Measurements from ENCODE around the gene SPEF1. TPM values are rescaled to one million over a fixed set of nuclear protein-coding genes. Genes with fewer than 3 reads are reported as not detected.

SPEF1 gene
- total RNA-seq, 1 experiment from 2014 or later = 0.24 TPM

DNA sequence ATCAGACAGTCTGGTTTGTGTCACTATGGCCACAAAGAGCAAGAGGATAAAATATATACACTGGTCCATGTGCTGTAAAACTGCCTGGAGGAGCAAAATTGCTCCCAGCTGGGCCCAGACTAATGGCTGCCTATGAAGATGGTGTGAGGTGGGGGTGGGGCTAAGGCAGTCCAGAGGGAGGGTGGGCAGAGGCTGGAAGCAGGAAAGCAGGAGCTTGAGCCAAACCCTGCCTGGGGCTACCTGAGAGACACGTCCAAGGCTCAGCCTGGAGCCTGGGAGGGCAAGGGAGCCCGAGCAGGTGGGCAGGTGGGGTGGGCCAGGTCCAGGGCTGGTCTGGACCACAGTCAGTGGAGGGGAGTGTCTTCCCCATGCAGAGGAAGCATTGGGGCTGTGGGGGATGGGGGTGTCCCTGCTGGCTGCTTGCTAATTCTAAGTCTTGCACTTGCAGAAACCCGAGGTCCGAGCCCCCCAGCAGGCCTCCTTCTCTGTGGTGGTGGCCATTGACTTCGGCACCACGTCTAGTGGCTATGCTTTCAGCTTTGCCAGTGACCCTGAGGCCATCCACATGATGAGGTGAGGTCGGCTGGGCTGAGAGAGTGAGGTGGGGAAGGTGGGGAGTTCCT, 39.3 kb downstream of the SPEF1 start:
- H2AFZ ChIP-seq (ENCODE audit: low read length) = no peak overlapping the region
- no peak overlapping the region for H3K23ac ChIP-seq (ENCODE audit: insufficient read length, low read depth, low read length)
- Mint-ChIP-seq H3K36me3 (ENCODE audit: insufficient read depth in 1 of 3, low read depth in 3 of 3) (no peaks in the 10 kb centered on the region), H3K9me3 (no peaks in the 10 kb centered on the region), H3K27ac (no peak overlapping the region), H3K4me1 (peaks cover 17 to 36% of the 10 kb centered on the region in 2 experiments), H3K4me3 (no peak overlapping the region; a peak in 1 of 5 replicates), H3K27me3 (ENCODE audit: low read depth) (peaks cover 23% of the 10 kb centered on the region)
- TF ChIP-seq, protein P1, sequence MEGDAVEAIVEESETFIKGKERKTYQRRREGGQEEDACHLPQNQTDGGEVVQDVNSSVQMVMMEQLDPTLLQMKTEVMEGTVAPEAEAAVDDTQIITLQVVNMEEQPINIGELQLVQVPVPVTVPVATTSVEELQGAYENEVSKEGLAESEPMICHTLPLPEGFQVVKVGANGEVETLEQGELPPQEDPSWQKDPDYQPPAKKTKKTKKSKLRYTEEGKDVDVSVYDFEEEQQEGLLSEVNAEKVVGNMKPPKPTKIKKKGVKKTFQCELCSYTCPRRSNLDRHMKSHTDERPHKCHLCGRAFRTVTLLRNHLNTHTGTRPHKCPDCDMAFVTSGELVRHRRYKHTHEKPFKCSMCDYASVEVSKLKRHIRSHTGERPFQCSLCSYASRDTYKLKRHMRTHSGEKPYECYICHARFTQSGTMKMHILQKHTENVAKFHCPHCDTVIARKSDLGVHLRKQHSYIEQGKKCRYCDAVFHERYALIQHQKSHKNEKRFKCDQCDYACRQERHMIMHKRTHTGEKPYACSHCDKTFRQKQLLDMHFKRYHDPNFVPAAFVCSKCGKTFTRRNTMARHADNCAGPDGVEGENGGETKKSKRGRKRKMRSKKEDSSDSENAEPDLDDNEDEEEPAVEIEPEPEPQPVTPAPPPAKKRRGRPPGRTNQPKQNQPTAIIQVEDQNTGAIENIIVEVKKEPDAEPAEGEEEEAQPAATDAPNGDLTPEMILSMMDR (conservative IDR thresholded peaks at IDR 0.05) = no peak
- no peak overlapping the region for H4K5ac ChIP-seq (ENCODE audit: insufficient read length, low read depth, low read length)
- H3K14ac ChIP-seq (ENCODE audit: insufficient read depth, low read length) = no peak overlapping the region; the same call in 1 of the 2 replicates
- no peak overlapping the region for H3K4ac ChIP-seq (ENCODE audit: low read depth, low read length)
- no peaks in the 10 kb centered on the region for H3K9me3 ChIP-seq (ENCODE audit: control insufficient read depth, low read depth, low read length)
- no peak overlapping the region for H3T11ph ChIP-seq (ENCODE audit: low read length)
- no peak overlapping the region for H2BK5ac ChIP-seq (ENCODE audit: insufficient read length, low read length)
- no peak overlapping the region for H2BK15ac ChIP-seq (ENCODE audit: low read depth, low read length)
- no peak overlapping the region for H4K8ac ChIP-seq (replicated peaks; ENCODE audit: insufficient read length, low read depth, low read length)
- H3K79me1 ChIP-seq (ENCODE audit: insufficient read depth, low read depth, low read length, poor library complexity, severe bottlenecking) = no peaks in the 10 kb centered on the region
- H3K23me2 ChIP-seq (ENCODE audit: insufficient read length, low read depth, low read length, poor library complexity, severe bottlenecking) = peaks cover 11% of the 10 kb centered on the region
- no peak overlapping the region for H3K56ac ChIP-seq (ENCODE audit: insufficient read length, low read depth, low read length)
- no peak overlapping the region for H2BK20ac ChIP-seq (ENCODE audit: low read depth, low read length, poor library complexity, severe bottlenecking)
- H2BK120ac ChIP-seq (ENCODE audit: low read depth, low read length, poor library complexity, severe bottlenecking) = no peak overlapping the region
- H3K4me1 ChIP-seq (ENCODE audit: insufficient read depth, low read length) = peaks cover 3% of the 10 kb centered on the region; the same call in 1 of the 2 replicates
- no peak for DNase-seq
- no peak overlapping the region for H2BK12ac ChIP-seq (ENCODE audit: insufficient read length, low read depth, low read length)
- no peaks in the 10 kb centered on the region for H3K79me2 ChIP-seq (ENCODE audit: insufficient read depth, low read length)
- H3K4me2 ChIP-seq (ENCODE audit: insufficient read depth, insufficient read length, low read length) = no peak overlapping the region
- H3K27ac ChIP-seq (ENCODE audit: insufficient read length, low read depth, low read length) = no peak overlapping the region
- WGBS (ENCODE audit: extremely low coverage, insufficient read length, low lambda C conversion rate) = no CpG with 5 or more reads among the region's 7 CpGs
- H2AK5ac ChIP-seq (ENCODE audit: insufficient read length, low read length) = no peak overlapping the region
- no peak overlapping the region for H3K9ac ChIP-seq (ENCODE audit: extremely low read depth, insufficient read length, low read length)
- no peak overlapping the region for H4K91ac ChIP-seq (ENCODE audit: insufficient read length, low read depth, low read length)
- no peaks in the 10 kb centered on the region for H4K20me1 ChIP-seq (ENCODE audit: control insufficient read depth, insufficient read depth, insufficient read length)
- H3K18ac ChIP-seq (ENCODE audit: insufficient read length, low read depth, low read length) = no peak overlapping the region
- no peaks in the 10 kb centered on the region for H3K27me3 ChIP-seq (ENCODE audit: insufficient read depth, low read length)

Measured in H9 (cell line).